Keratinocyte (primary cell): ENCODE data around the gene SCN2B.

Experiments
- CTCF ChIP-seq, 3 experiments: IDR thresholded peaks in 1 of 3; conservative IDR thresholded peaks in 1 of 3; optimal IDR thresholded peaks in 1 of 3; 2 replicates in 2 of 3; 3 replicates in 1 of 3; pipeline versions ENCODE3 to v1.5.1; 2011; ENCODE audit warnings: low read length in 3 of 3, mild to moderate bottlenecking in 3 of 3, moderate library complexity in 2 of 3, control low read depth in 1 of 3, inconsistent platforms in 1 of 3; ENCODE audit not compliant: insufficient read depth in 2 of 3; ENCODE audit errors: extremely low read depth in 1 of 3
- EZH2 ChIP-seq: IDR thresholded peaks from one replicate; pipeline ENCODE4 v1.6.1; 2012; ENCODE audit warnings: inconsistent platforms, mild to moderate bottlenecking, low read length, moderate library complexity

GRCh38 chr11:118172356-118172755 is 4.1 kb downstream of the SCN2B start:
- TF ChIP-seq CTCF (optimal IDR thresholded peaks at IDR 0.05 in 1 of 3, IDR thresholded peaks at IDR 0.05 in 1 of 3, conservative IDR thresholded peaks at IDR 0.05 in 1 of 3; ENCODE audit: extremely low read depth in 1 of 3, insufficient read depth in 2 of 3, low read length in 3 of 3) (no peak), EZH2 (no peak)
